ENCODE results near the gene XRCC4. TPM values are rescaled to one million over a fixed set of nuclear protein-coding genes. Genes with fewer than 3 reads are reported as not detected.
"Not testable (repeated sequence)": the region's sequence is repeated elsewhere in the genome, so short reads cannot be mapped to it uniquely, and the experiment has no call there.

The XRCC4 gene
- total RNA-seq, 4 donors from 2014 or later = 3.7 to 10.3 (median 8.7) TPM

- no peaks in the 10 kb centered on the region for H3K27me3 ChIP-seq
- TF ChIP-seq POLR2A (IDR thresholded peaks at IDR 0.05) = no peak
- TF ChIP-seq CTCF (IDR thresholded peaks at IDR 0.05) = no peak
- no peak overlapping the region for H3K27ac ChIP-seq
- H3K9me3 ChIP-seq = no peaks in the 10 kb centered on the region
- DNase-seq = no peak
- no peaks in the 10 kb centered on the region for H3K4me1 ChIP-seq
- H3K36me3 ChIP-seq = peaks cover 0 to 5% (median 0%) of the 10 kb centered on the region in 3 donors
- H3K4me3 ChIP-seq = no peak overlapping the region
Observed at GRCh38 chr5:83059341-83059740, 18.0 kb upstream of the XRCC4 start.

- Histone ChIP-seq H3K9me3 (no peaks in the 10 kb centered on the region), H3K36me3 (no peaks in the 10 kb centered on the region), H3K27me3 (no peaks in the 10 kb centered on the region), H3K27ac (no peak overlapping the region), H3K4me3 (no peak overlapping the region), H3K4me1 (no peaks in the 10 kb centered on the region)
- no peak for DNase-seq
- TF ChIP-seq CTCF (IDR thresholded peaks at IDR 0.05) = no peak
- TF ChIP-seq POLR2A (IDR thresholded peaks at IDR 0.05) = no peak
Observed at GRCh38 chr5:83066548-83067110, 10.7 kb upstream of the XRCC4 start.

GRCh38 chr5:83067377-83067776, 10.0 kb upstream of the XRCC4 start:
- not testable (repeated sequence) for DNase-seq, H3K36me3 ChIP-seq, H3K27ac ChIP-seq, H3K4me1 ChIP-seq, H3K4me3 ChIP-seq, H3K27me3 ChIP-seq, H3K9me3 ChIP-seq

- Histone ChIP-seq H3K27me3 (no peaks in the 10 kb centered on the region), H3K27ac (no peak overlapping the region), H3K4me1 (peaks cover 0 to 5% (median 2%) of the 10 kb centered on the region in 4 donors), H3K9me3 (no peaks in the 10 kb centered on the region), H3K4me3 (no peak overlapping the region), H3K36me3 (no peaks in the 10 kb centered on the region)
- no peak for DNase-seq
- TF ChIP-seq POLR2A (IDR thresholded peaks at IDR 0.05) = no peak
- TF ChIP-seq CTCF (IDR thresholded peaks at IDR 0.05) = no peak
Observed at GRCh38 chr5:83069096-83069799, 8.1 kb upstream of the XRCC4 start.

- Histone ChIP-seq H3K36me3 (no peaks in the 10 kb centered on the region), H3K9me3 (no peaks in the 10 kb centered on the region), H3K27ac (no peak overlapping the region), H3K27me3 (no peaks in the 10 kb centered on the region), H3K4me1 (peaks cover 0 to 24% (median 7%) of the 10 kb centered on the region in 4 donors), H3K4me3 (no peak overlapping the region)
- TF ChIP-seq POLR2A (IDR thresholded peaks at IDR 0.05) (no peak), CTCF (IDR thresholded peaks at IDR 0.05) (no peak)
- no peak for DNase-seq
Observed at GRCh38 chr5:83071286-83072051, 5.9 kb upstream of the XRCC4 start.

- Histone ChIP-seq H3K9me3 (no peaks in the 10 kb centered on the region), H3K27ac (no peak overlapping the region), H3K4me1 (peaks cover 0 to 26% (median 7%) of the 10 kb centered on the region in 4 donors), H3K36me3 (no peaks in the 10 kb centered on the region), H3K27me3 (no peaks in the 10 kb centered on the region), H3K4me3 (no peak overlapping the region)
- no peak for DNase-seq
- no peak for TF ChIP-seq CTCF (IDR thresholded peaks at IDR 0.05)
- TF ChIP-seq POLR2A (IDR thresholded peaks at IDR 0.05) = no peak
Observed at GRCh38 chr5:83072966-83073365, 4.4 kb upstream of the XRCC4 start.
